Measurements from ENCODE around the gene ZNF597.

Gene ZNF597

DNA sequence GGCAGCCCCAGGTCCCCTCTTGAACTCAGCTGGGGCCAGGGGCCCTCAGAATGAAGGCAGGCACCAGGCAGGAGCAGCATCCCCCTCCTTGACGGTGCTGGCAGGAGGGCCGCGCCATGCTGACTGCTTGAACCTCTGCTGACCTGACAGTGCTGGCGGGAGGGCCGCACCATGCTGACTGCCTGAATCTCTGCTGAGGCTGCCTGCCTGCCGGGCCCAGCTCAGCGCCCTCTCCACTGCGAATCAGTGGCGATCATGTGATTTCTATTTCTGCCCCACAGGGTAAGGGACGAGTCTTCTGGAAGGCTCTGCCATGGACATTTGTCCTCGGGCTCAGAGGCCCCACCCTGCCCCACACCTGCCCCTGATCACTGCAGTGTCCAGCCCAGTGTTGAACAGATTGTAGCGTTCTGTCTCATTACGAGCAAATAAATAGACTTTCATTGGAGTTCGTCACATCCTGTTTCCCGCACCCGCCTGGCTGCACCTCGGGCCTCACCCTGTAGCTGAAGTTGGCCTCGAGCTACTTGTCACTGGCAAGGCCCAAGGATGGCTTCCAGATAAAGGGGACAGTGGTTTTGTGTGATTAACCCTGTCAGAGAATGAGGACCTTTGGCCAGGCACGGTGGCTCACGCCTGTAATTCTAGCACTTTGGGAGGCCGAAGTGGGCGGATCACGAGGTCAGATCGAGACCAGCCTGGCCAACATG lies 43.4 kb upstream of the ZNF597 start:
- TF ChIP-seq, protein P1, sequence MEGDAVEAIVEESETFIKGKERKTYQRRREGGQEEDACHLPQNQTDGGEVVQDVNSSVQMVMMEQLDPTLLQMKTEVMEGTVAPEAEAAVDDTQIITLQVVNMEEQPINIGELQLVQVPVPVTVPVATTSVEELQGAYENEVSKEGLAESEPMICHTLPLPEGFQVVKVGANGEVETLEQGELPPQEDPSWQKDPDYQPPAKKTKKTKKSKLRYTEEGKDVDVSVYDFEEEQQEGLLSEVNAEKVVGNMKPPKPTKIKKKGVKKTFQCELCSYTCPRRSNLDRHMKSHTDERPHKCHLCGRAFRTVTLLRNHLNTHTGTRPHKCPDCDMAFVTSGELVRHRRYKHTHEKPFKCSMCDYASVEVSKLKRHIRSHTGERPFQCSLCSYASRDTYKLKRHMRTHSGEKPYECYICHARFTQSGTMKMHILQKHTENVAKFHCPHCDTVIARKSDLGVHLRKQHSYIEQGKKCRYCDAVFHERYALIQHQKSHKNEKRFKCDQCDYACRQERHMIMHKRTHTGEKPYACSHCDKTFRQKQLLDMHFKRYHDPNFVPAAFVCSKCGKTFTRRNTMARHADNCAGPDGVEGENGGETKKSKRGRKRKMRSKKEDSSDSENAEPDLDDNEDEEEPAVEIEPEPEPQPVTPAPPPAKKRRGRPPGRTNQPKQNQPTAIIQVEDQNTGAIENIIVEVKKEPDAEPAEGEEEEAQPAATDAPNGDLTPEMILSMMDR (IDR thresholded peaks at IDR 0.05; ENCODE audit: control extremely low read depth, extremely low read depth, low read depth, missing control alignments), result no peak
- POLR2A ChIA-PET, result no interaction called here
- DNase-seq (ENCODE audit: extremely low spot score), result no peak
- CTCF ChIA-PET, result no interaction called here

DNA sequence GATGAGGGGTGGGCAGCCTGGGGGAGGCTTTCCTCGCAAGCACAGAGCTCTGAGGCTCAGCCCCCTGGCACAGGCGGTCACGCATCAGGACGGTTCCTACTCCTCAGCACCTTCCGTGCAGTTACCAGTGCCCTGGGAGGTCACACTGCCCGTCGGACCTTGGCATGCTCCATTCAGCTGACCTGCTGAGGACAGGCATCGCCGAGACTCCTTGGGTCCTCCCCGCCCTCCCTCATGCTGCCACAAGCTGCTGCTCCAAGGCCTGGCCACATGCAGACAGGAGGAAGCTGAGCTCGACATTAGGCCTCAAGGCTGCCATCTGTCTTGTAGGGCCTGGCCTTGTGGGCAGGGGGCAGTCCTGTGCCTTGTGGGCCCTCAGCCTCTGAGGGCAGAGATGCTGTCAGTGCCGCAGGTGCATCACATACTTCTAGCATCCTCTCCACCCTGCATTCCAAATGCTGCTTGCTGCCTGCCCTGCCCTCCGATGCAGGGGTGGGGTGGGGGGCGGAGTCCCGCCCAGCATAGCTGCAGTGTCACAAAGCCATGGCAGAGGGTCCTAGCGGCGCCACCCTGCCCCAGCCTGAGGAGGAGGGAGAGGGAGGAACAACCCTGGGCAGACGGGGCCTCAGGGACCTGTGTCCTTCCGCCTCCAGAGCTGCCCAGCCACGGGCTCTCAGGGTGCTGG lies 42.7 kb upstream of the ZNF597 start:
- POLR2A ChIA-PET, result interaction anchor here (0.5 kb wide), 1 partner anchor 152 kb away, joined by 3 read pairs; no protein-coding TSS in a partner anchor
- CTCF ChIA-PET, result no interaction called here
- no peak for DNase-seq (ENCODE audit: extremely low spot score)
- TF ChIP-seq, protein P1 (IDR thresholded peaks at IDR 0.05; ENCODE audit: control extremely low read depth, extremely low read depth, low read depth, missing control alignments), result no peak

DNA sequence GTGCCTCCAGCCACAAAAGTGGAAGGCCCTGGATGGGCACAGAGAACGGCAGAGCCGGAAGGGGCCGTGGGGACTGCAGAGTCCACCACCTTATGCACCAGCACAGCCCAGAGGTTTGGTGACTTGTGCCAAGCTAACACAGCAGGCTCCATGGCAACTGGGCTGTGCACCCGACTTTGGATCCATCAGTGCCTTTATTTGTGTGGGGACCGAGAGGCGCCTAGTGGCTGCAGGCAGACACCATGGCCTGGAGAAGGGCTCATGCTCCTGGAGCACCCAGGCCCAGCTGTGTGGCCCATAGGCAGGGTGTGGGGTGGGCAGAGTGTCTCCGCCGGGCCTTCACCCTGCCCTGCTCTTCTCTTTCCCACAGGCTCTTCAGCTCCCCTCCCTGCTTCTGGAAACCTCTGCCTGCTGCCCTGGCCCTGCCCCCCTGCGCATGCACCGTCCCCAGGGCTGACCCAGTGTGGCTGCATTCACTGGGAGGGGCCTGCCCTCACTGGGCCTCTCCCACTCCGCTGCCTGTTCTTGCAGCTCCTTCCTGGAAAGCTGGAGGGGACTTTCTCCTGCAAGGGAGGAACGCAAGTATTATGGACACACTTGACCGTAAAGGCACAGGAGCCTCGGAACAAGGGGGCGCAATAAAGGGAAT lies 41.9 kb upstream of the ZNF597 start:
- TF ChIP-seq, protein P1 (IDR thresholded peaks at IDR 0.05; ENCODE audit: control extremely low read depth, extremely low read depth, low read depth, missing control alignments), result no peak
- CTCF ChIA-PET, result no interaction called here
- DNase-seq (ENCODE audit: extremely low spot score), result no peak
- POLR2A ChIA-PET, result no interaction called here

DNA sequence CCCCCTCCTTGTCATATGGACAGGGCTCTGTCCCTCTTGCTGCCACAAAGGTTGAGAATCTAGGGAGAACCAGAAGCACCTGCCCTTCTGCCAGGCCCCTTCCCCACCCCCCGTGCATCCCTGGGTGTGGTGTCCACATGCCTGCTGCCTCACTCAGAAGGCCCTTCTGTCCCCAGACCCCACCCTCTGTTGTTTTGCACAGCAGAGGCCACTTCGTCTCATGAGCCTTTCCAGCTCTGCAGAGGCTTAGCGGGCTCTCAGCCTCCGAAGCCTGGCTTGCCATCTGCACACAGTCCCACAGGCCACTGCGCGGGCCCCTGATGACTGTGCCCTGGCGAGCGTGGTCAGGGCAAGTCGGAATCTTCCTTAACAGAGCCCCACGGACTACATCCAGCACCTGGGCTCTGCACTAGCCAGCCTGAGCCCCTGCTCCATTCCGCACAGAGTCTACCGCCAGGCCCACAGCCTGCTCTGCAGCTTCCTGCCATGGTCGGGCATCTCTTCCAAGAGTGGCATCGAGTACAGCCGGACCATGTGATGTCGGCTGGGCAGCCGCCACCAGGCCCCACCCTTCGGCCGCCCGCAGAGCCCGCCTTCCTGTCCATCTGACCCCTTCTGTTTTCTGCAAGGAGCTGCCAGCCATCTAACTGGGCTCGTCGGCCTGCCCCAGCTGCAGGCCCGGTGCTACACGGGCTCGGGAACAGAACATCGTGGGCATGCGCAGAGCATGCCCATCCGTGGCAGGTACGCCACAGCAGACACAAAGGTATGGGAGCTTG lies 41.2 kb upstream of the ZNF597 start:
- CTCF ChIA-PET, result no interaction called here
- no peak for DNase-seq (ENCODE audit: extremely low spot score)
- TF ChIP-seq, protein P1 (IDR thresholded peaks at IDR 0.05; ENCODE audit: control extremely low read depth, extremely low read depth, low read depth, missing control alignments), result no peak
- POLR2A ChIA-PET, result no interaction called here

DNA sequence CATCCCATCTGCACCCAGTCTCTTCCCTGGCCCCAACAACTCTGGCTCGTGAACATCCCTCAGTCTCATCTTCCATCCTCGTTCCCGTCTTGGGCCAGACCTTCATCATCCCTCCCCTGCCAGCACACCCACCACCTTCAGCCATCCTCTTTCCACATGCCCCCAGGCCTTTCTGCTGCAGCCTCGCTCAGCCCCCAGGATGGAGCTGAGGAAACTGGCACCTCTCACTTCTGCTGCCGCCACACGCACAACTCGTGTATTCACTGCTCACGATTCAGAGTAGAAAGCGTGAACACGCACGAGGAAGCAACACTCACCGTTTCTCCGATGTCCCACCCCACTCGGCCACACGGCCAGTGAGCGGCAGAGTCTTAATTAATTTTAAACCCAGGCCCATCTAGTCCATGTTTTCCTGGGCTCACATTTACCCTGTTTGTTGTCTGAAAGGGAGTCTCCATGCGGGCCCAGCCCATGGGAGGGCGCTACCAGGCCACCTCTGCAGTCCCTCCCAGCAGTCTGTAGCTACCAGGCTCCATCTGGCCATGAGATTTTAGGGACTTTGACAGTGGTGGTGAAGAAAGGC lies 39.4 kb upstream of the ZNF597 start:
- ChIA-PET POLR2A (no interaction called here), CTCF (no interaction called here)
- no peak for DNase-seq (ENCODE audit: extremely low spot score)
- TF ChIP-seq, protein P1 (IDR thresholded peaks at IDR 0.05; ENCODE audit: control extremely low read depth, extremely low read depth, low read depth, missing control alignments), result no peak

Measured in GM10248 (cell line).